ENCODE data around the gene LIN28B.
A peak's percentile ranks its signal among the peaks of the same experiment; 100 is the strongest.
"Not testable (repeated sequence)": the region's sequence is repeated elsewhere in the genome, so short reads cannot be mapped to it uniquely, and the experiment has no call there.

LIN28B gene

DNA sequence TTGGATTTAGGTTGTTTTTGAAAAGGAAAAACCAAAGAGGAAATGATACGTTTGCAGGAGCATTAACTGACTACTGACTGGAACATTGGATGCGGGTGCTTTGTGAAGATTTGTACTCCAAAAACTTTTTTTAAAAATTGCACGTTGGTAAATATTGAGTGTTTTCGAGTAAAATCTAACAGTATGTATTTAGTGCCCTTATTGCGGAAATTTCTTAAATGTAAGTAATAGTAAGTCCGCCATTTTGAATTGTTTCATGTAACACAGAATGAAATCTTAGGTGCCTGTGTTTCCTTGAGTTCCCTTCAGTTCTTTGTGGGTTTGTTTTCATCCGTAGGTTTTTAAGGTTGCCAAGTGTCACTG lies 15.2 kb upstream of the LIN28B start:
- DNase-seq (ENCODE audit: low read depth): no peak
- no peak overlapping the region for H3K9ac ChIP-seq (ENCODE audit: low read length)
- peaks cover 4% of the 10 kb centered on the region for H3K4me1 ChIP-seq (ENCODE audit: control insufficient read depth, insufficient read depth, low read length)
- H3K27me3 ChIP-seq (replicated peaks; ENCODE audit: control insufficient read depth, insufficient read depth, low read length): peaks cover 32% of the 10 kb centered on the region
- H3K36me3 ChIP-seq (ENCODE audit: control insufficient read depth, insufficient read depth, low read length, severe bottlenecking): no peaks in the 10 kb centered on the region
- H3K4me3 ChIP-seq (ENCODE audit: low read length): peak overlapping the region; percentile 41
- peaks cover 10% of the 10 kb centered on the region for H3K9me3 ChIP-seq (ENCODE audit: control insufficient read depth, low read length)

DNA sequence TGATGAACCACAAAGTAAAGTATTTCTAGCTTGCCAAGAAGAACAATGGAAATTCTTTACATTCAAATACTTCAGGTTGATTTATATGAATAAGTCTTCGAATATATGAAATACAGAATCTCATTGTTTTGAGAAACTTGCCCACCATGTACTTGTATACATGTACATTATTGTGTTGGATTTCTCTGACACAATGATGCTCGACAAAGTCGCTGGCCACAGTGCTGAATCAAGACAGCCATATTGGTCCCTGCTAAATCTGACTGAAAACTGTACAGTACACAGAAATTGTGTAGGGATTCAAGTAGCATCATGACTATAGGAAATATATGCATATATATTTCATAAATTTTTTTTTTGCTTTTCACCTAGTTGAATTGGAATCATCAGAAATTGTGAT lies 13.1 kb upstream of the LIN28B start:
- no peaks in the 10 kb centered on the region for H3K36me3 ChIP-seq (ENCODE audit: control insufficient read depth, insufficient read depth, low read length, severe bottlenecking)
- no peak overlapping the region for H3K9ac ChIP-seq (ENCODE audit: low read length)
- peaks cover 32% of the 10 kb centered on the region for H3K27me3 ChIP-seq (replicated peaks; ENCODE audit: control insufficient read depth, insufficient read depth, low read length)
- H3K9me3 ChIP-seq (ENCODE audit: control insufficient read depth, low read length): peaks cover 10% of the 10 kb centered on the region
- DNase-seq (ENCODE audit: low read depth): peak; percentile 34
- H3K4me3 ChIP-seq (ENCODE audit: low read length): no peak overlapping the region
- H3K4me1 ChIP-seq (ENCODE audit: control insufficient read depth, insufficient read depth, low read length): peaks cover 4% of the 10 kb centered on the region

DNA sequence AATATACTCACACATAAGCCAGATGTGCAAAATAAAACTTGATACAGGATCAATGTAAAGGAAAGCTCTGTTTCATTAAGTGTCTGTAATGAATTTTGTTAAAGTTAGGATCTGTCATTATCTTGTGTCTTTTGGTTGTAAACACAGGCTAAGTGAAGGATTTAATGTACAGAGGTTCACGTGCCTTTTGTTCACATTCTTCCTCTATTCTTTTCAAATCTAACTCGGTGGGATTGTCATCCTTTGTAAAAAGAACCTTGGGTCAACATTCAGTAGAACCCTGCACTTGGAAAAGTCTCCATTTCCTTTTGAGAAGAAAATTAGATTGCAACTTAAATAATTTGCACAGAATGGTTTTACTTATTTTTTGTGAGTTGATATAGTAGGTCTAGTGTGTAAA lies 7.7 kb upstream of the LIN28B start:
- Histone ChIP-seq H3K4me3 (ENCODE audit: low read length) (no peak overlapping the region), H3K4me1 (ENCODE audit: control insufficient read depth, insufficient read depth, low read length) (no peaks in the 10 kb centered on the region), H3K9me3 (ENCODE audit: control insufficient read depth, low read length) (peaks cover 6% of the 10 kb centered on the region), H3K9ac (ENCODE audit: low read length) (no peak overlapping the region), H3K27me3 (replicated peaks; ENCODE audit: control insufficient read depth, insufficient read depth, low read length) (peaks cover 46% of the 10 kb centered on the region), H3K36me3 (ENCODE audit: control insufficient read depth, insufficient read depth, low read length, severe bottlenecking) (no peaks in the 10 kb centered on the region)
- DNase-seq (ENCODE audit: low read depth): no peak

DNA sequence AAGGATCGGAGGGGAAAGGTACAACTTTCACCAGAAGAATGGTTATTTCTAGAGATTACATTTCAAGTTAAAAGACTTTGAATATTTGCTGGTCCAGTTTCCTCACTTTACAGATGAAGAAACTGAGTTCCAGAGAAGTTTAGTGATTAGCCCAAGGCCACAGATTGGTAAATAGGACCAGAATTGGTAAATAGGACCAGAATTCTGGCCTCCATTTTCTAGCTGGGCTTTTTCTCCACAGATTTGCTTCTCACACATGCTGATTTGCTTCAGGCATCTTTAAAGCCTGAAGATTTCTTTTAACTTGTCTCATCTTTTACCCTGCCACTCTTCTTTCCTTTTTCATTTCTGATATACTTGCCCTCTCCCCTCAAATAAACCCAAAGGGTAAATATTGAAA lies 5.2 kb upstream of the LIN28B start:
- peaks cover 71% of the 10 kb centered on the region for H3K27me3 ChIP-seq (replicated peaks; ENCODE audit: control insufficient read depth, insufficient read depth, low read length)
- no peak overlapping the region for H3K9ac ChIP-seq (ENCODE audit: low read length)
- H3K4me3 ChIP-seq (ENCODE audit: low read length): no peak overlapping the region
- no peaks in the 10 kb centered on the region for H3K4me1 ChIP-seq (ENCODE audit: control insufficient read depth, insufficient read depth, low read length)
- no peaks in the 10 kb centered on the region for H3K36me3 ChIP-seq (ENCODE audit: control insufficient read depth, insufficient read depth, low read length, severe bottlenecking)
- no peak for DNase-seq (ENCODE audit: low read depth)
- H3K9me3 ChIP-seq (ENCODE audit: control insufficient read depth, low read length): peaks cover 12% of the 10 kb centered on the region

DNA sequence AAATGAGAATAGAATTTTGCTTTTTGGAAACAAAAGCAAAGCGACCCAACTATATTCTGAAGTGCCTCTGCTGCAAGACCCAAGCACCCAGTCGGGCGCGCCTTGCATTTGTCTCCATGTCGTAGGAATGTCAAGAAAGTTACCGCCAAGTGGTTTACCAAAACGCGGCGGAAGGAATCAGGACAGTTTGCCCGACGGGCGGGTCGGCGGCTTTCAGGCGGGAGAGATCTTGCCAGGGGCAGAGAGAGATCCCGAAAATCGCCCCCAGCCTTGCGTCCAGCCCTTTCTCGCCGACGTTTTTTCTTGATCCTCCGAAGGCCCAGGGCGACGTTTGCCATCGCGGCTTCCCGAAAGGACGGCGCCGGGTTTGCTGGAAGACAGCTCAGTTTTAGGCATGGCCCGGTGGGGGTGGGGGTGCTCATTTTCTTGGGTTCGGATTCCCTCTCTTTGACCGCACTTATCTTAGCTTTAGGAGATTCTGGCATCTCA lies 4.0 kb upstream of the LIN28B start:
- Histone ChIP-seq H3K36me3 (ENCODE audit: control insufficient read depth, insufficient read depth, low read length, severe bottlenecking) (no peaks in the 10 kb centered on the region), H3K9ac (ENCODE audit: low read length) (no peak overlapping the region), H3K27me3 (replicated peaks; ENCODE audit: control insufficient read depth, insufficient read depth, low read length) (peaks cover 83% of the 10 kb centered on the region), H3K4me3 (ENCODE audit: low read length) (no peak overlapping the region), H3K9me3 (ENCODE audit: control insufficient read depth, low read length) (peaks cover 12% of the 10 kb centered on the region), H3K4me1 (ENCODE audit: control insufficient read depth, insufficient read depth, low read length) (no peaks in the 10 kb centered on the region)
- no peak for DNase-seq (ENCODE audit: low read depth)

DNA sequence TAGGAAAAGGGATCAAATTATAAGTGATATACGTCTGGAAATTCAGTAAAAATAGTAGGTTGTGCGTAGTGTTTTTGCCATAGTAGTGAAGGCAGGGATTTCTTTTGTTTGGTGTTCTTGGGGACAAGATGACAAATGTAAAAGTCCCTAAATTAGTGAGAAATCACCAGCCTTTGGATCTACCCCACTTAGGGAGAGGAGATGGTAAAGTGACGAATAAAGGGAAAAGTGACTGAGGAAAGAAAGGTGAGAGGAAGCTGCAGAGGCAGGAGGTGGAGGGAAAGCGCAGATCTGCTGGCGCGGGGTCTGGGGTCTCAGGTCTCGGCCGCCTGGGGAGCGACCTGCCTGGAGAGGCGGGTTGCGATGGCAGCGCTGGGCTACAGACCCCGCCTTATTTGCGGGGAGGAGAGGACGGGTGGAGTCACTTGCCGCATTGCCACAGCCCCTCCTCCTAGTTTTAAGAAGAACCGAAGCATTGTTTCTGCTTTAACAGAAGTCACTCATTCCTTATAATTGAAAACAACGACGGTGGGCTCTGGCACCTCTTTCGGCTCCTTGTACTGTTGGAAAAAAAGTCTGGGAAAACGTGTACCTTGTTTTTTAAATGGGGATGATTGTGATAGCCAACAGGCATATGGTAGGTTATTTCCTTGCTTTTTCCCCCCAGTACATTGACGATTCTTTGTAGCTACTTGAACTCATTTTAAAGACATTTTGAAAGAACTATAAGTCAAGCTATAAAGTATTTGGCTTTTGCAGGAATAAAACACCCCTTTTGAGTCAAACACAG lies 3.3 kb upstream of the LIN28B start:
- Histone ChIP-seq H3K9me3 (ENCODE audit: control insufficient read depth, low read length) (peaks cover 12% of the 10 kb centered on the region), H3K27me3 (replicated peaks; ENCODE audit: control insufficient read depth, insufficient read depth, low read length) (peaks cover 89% of the 10 kb centered on the region)
- not testable (repeated sequence) for H3K9ac ChIP-seq (ENCODE audit: low read length); H3K36me3 ChIP-seq (ENCODE audit: control insufficient read depth, insufficient read depth, low read length, severe bottlenecking); DNase-seq (ENCODE audit: low read depth); H3K4me1 ChIP-seq (ENCODE audit: control insufficient read depth, insufficient read depth, low read length); H3K4me3 ChIP-seq (ENCODE audit: low read length)

DNA sequence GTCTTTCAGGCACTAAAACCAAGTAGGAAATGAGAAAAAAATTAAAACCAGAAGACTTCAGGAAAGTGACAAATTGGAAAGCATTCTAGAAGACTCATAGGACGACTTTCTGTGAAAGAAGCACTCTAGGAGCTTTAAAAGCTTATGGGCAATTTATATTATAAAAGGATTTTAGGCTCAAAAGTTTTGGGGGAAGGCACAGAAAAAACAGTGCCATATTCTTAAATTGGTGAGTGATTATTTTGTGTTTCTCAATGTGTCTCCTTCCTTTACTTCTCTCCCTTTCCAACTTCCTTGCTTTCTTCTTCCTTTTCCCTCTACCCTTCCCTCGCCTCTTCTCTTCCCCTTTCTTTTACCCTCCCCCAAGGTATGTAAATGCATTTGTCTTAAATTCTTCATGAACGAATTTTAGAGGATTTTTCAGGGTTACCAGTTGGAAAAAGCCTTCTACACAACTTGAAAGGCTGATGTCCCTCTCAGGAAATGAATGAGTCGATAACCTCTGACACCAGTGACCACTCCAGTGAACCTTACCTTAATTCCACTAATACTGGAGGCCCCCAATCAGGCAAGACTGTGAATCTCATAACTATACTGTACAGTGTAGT lies 2.6 kb upstream of the LIN28B start:
- Histone ChIP-seq H3K4me3 (ENCODE audit: low read length) (no peak overlapping the region), H3K9me3 (ENCODE audit: control insufficient read depth, low read length) (peaks cover 12% of the 10 kb centered on the region), H3K27me3 (replicated peaks; ENCODE audit: control insufficient read depth, insufficient read depth, low read length) (peaks cover 92% of the 10 kb centered on the region), H3K4me1 (ENCODE audit: control insufficient read depth, insufficient read depth, low read length) (peaks cover 4% of the 10 kb centered on the region), H3K36me3 (ENCODE audit: control insufficient read depth, insufficient read depth, low read length, severe bottlenecking) (no peaks in the 10 kb centered on the region), H3K9ac (ENCODE audit: low read length) (no peak overlapping the region)
- DNase-seq (ENCODE audit: low read depth): no peak

DNA sequence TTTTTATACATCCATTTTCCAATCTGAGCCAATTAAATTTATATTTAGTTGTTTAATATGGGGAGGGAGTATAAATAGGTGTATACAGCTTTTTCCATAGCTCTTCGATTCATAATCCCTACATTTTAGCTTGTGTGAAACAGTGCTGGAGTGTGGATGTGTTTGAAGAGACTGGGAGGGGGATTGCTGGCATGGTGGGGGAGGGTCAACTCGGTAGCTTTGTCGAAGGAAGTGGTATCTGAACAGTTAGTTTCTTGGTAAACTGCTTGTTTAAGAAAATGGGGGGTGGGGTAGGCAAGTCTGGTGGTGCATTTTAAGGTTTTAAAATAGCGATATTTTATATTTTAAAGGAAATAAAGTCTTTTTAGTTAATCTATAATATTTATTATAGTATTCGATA lies 1.4 kb upstream of the LIN28B start:
- peaks cover 4% of the 10 kb centered on the region for H3K4me1 ChIP-seq (ENCODE audit: control insufficient read depth, insufficient read depth, low read length)
- peaks cover 88% of the 10 kb centered on the region for H3K27me3 ChIP-seq (replicated peaks; ENCODE audit: control insufficient read depth, insufficient read depth, low read length)
- no peak for DNase-seq (ENCODE audit: low read depth)
- H3K4me3 ChIP-seq (ENCODE audit: low read length): no peak overlapping the region
- no peaks in the 10 kb centered on the region for H3K36me3 ChIP-seq (ENCODE audit: control insufficient read depth, insufficient read depth, low read length, severe bottlenecking)
- H3K9me3 ChIP-seq (ENCODE audit: control insufficient read depth, low read length): peaks cover 12% of the 10 kb centered on the region
- H3K9ac ChIP-seq (ENCODE audit: low read length): no peak overlapping the region

DNA sequence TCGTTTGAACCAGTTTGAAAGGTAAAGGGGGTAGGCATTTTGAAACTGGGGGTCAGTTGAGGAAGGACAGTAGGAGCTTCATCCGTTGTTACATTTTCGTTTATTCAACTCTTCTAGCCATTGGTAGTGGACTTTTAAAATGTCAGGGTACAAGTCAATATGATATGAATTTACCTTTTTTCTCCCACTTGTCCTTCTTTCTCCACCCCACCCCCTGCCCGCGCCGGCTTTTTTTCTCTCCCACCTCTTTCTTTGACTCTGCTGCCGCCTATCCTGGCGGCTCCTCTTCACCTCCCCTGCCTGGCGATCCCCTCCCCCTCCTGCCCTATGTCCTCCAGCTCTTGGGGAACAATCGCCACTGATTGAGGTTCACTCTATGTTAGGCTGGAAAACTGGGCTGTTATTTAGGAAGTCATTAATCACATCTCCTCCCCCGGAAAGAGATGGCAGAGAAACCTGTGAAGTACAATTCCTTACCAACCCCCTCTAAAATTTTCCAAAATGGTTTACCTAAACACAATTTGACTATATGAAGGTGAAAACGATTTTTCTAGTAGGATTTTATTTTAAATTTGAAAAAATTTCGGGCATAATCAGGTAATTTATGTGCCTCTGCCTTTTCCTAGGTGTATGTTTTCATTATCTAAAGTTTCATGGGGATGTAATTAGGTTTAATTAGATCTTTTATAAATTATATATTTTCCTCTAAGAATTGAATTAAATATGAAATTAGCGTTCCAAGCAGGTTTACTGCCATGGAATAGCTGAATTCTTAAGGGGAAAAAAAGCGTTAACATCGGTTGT lies 778 bp upstream of the LIN28B start:
- Histone ChIP-seq H3K27me3 (replicated peaks; ENCODE audit: control insufficient read depth, insufficient read depth, low read length) (peaks cover 82% of the 10 kb centered on the region), H3K9me3 (ENCODE audit: control insufficient read depth, low read length) (peaks cover 12% of the 10 kb centered on the region), H3K36me3 (ENCODE audit: control insufficient read depth, insufficient read depth, low read length, severe bottlenecking) (no peaks in the 10 kb centered on the region), H3K9ac (ENCODE audit: low read length) (no peak overlapping the region), H3K4me3 (ENCODE audit: low read length) (no peak overlapping the region), H3K4me1 (ENCODE audit: control insufficient read depth, insufficient read depth, low read length) (peaks cover 4% of the 10 kb centered on the region)
- DNase-seq (ENCODE audit: low read depth): no peak

DNA sequence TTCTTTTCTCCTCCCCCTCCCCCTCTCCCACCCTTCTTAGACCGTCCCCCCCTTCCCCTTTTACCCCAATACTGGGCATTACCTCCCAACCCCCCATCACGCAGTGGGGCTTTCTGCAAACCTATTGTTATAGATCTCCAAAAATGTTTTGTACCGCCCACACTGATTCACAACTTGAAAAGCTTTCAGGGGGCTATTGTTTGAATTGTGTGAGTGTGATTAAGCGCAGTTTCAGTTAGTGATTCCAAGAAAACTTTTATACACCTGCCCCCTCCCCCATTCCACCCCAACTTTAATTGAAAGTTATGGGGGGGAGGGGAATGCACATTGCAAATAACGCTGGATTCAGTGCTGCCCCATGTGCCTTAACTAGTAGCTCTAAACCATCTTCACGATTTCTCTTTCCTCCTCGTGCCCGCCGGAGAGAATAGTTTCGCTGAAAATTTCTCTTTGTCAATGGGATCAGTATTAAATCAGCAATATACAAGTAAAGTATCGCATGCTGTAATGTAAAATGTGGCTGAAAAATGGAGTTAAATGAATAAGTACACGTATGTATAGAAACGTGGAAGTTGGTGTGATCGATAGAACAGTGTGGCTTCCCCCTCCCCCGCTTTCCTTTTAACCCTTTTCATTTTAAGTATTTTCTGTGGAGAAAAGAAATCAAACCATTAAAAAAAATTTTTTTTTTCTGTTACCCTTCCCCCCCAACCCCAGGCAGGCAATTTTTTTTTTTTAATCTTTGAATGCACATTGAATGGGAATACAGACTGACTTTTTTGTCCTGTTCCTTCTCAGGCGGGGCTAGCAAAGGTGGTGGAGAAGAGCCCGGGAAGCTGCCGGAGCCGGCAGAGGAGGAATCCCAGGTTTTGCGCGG lies 632 bp downstream of the LIN28B start:
- H3K27me3 ChIP-seq (replicated peaks; ENCODE audit: control insufficient read depth, insufficient read depth, low read length): peaks cover 68% of the 10 kb centered on the region
- no peak for DNase-seq (ENCODE audit: low read depth)
- H3K9me3 ChIP-seq (ENCODE audit: control insufficient read depth, low read length): peaks cover 12% of the 10 kb centered on the region
- H3K9ac ChIP-seq (ENCODE audit: low read length): no peak overlapping the region
- H3K4me1 ChIP-seq (ENCODE audit: control insufficient read depth, insufficient read depth, low read length): peaks cover 4% of the 10 kb centered on the region
- no peak overlapping the region for H3K4me3 ChIP-seq (ENCODE audit: low read length)
- no peaks in the 10 kb centered on the region for H3K36me3 ChIP-seq (ENCODE audit: control insufficient read depth, insufficient read depth, low read length, severe bottlenecking)
